ENCODE results near the gene FBXW4. TPM values are rescaled to one million over a fixed set of nuclear protein-coding genes. Genes with fewer than 3 reads are reported as not detected.
"Not testable (repeated sequence)": the region's sequence is repeated elsewhere in the genome, so short reads cannot be mapped to it uniquely, and the experiment has no call there.

FBXW4 gene
- total RNA-seq, 4 donors from 2014 or later, result 50.0 to 73.5 (median 54.3) TPM

- DNase-seq (ENCODE audit: low spot score) (no peak), ATAC-seq (ENCODE audit: low FRiP score) (no peak)
Observed at GRCh38 chr10:101595591-101596433, 99.2 kb downstream of the FBXW4 start.

GRCh38 chr10:101593331-101593730 lies 101.6 kb downstream of the FBXW4 start:
- not testable (repeated sequence) for DNase-seq (ENCODE audit: low spot score); ATAC-seq (ENCODE audit: low FRiP score)

More at GRCh38 chr10:101595591-101596433, 99.2 kb downstream of the FBXW4 start:
- TF ChIP-seq CTCF (IDR thresholded peaks at IDR 0.05), result no peak

GRCh38 chr10:101588879-101589278 lies 106.1 kb downstream of the FBXW4 start:
- DNase-seq (ENCODE audit: low spot score), result no peak
- ATAC-seq (ENCODE audit: low FRiP score), result no peak
- TF ChIP-seq CTCF (IDR thresholded peaks at IDR 0.05), result no peak

GRCh38 chr10:101587725-101588653 lies 107.0 kb downstream of the FBXW4 start, which contains the start of the genes DPCD and POLL:
Gene DPCD (plus strand): TSS chr10:101588321. CDS start chr10:101588337, 16 bp downstream.
Gene POLL (minus strand): TSS chr10:101588257. CDS start chr10:101587360, 897 bp downstream.
- no peak for TF ChIP-seq CTCF (IDR thresholded peaks at IDR 0.05)
- peak; percentile 98 for DNase-seq (ENCODE audit: low spot score)
- ATAC-seq (ENCODE audit: low FRiP score), result peak; percentile 96

- ATAC-seq (ENCODE audit: low FRiP score), result no peak
- TF ChIP-seq CTCF (IDR thresholded peaks at IDR 0.05), result no peak
- DNase-seq (ENCODE audit: low spot score), result no peak
Observed at GRCh38 chr10:101585841-101586240, 109.1 kb downstream of the FBXW4 start.

GRCh38 chr10:101580486-101581399 lies 114.2 kb downstream of the FBXW4 start:
- ATAC-seq (ENCODE audit: low FRiP score) (no peak), DNase-seq (ENCODE audit: low spot score) (no peak)
- no peak for TF ChIP-seq CTCF (IDR thresholded peaks at IDR 0.05)

All from omental fat pad (tissue), 4 donors.